Measurements from ENCODE around the gene CLEC14A. TPM values are rescaled to one million over a fixed set of nuclear protein-coding genes. Genes with fewer than 3 reads are reported as not detected.

Gene CLEC14A, protein sequence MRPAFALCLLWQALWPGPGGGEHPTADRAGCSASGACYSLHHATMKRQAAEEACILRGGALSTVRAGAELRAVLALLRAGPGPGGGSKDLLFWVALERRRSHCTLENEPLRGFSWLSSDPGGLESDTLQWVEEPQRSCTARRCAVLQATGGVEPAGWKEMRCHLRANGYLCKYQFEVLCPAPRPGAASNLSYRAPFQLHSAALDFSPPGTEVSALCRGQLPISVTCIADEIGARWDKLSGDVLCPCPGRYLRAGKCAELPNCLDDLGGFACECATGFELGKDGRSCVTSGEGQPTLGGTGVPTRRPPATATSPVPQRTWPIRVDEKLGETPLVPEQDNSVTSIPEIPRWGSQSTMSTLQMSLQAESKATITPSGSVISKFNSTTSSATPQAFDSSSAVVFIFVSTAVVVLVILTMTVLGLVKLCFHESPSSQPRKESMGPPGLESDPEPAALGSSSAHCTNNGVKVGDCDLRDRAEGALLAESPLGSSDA
- total RNA-seq: 10 to 100 TPM; 11.9 to 25.6 (median 24.8) TPM

DNA sequence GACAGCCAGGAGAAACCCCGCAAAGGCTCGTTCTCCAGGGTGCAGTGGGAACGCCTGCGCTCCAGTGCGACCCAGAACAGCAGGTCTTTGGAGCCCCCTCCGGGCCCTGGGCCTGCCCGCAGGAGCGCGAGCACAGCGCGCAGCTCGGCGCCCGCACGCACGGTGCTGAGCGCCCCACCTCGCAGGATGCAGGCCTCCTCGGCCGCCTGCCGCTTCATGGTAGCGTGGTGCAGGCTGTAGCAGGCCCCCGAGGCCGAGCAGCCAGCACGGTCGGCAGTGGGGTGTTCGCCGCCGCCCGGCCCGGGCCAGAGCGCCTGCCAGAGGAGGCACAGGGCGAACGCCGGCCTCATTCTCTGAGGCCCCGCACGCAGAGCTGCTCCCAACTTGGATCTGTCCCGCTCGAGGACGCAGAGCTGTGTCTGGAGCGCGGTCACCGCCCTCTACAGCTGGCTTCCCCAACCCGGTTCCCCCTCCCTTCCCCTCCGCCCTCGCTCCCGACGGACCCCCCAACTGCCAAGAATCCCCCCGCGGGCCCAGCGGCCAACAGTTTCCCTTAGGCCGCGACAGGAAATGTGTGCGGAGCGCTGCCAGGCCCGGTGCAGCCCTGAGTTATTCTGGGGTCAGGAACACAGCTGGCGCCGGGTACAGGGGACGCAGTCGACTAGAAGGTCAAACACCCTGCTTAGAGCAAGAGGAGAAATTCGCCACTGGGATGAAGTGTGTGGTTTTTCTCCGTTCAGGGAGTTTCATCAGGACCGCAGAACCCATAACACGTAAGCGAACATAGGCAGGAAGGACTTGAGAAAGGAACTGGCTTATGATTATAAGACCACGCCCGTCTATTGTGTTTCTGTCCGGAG is at the start of gene CLEC14A:
Gene CLEC14A, minus strand, starts transcription at position 421 of the 860 bp plus-strand sequence. Its CDS starts 71 bp downstream, at position 350.
- no peaks in the 10 kb centered on the region for H3K4me1 ChIP-seq
- H3K27ac ChIP-seq: peak within 1 kb of the TSS; percentile 46 to 83
- no peak for TF ChIP-seq POLR2AphosphoS5 (IDR thresholded peaks at IDR 0.05)
- H3K36me3 ChIP-seq: no peaks in the 10 kb centered on the region
- intact Hi-C loops (cut with DNase I; ENCODE audit: low total_unique reads): loop anchor here (5.0 kb wide), 1 partner anchor 409 kb away; no protein-coding TSS in a partner anchor
- DNase-seq (ENCODE audit: low spot score in 2 of 2): peak in 1 of 2 donors; percentile 53
- H3K27me3 ChIP-seq: peaks cover 5 to 21% of the 10 kb centered on the region in 2 donors
- no peaks in the 10 kb centered on the region for H3K9me3 ChIP-seq
- peak within 1 kb of the TSS; percentile 45 to 64 (median 47) for H3K4me3 ChIP-seq

DNA sequence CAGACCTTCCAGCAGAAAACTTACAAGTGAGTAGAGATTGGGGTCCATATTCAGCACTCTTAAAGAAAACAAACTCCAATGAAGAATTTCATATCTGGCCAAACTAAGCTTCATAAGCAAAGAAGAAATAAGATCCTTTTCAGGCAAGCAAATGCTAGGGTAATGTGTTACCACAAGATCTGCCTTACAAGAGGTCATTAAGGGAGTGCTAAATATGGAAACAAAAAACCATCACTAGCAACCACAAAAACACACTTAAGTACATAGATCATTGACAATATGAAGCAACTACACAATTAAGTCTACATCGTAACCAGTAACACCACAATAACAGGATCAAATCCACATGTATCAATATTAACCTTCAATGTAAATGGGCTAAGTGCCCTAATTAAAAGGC is 47.1 kb upstream of the CLEC14A start:
- H3K36me3 ChIP-seq: no peaks in the 10 kb centered on the region
- no peak overlapping the region for H3K4me3 ChIP-seq
- no peak for DNase-seq (ENCODE audit: low spot score in 2 of 2)
- H3K9me3 ChIP-seq: peaks cover 0 to 6% of the 10 kb centered on the region in 2 donors
- intact Hi-C loops (cut with DNase I; ENCODE audit: low total_unique reads): no loop called here
- H3K27me3 ChIP-seq: no peaks in the 10 kb centered on the region
- H3K4me1 ChIP-seq: no peaks in the 10 kb centered on the region
- H3K27ac ChIP-seq: no peak overlapping the region
- TF ChIP-seq POLR2A (IDR thresholded peaks at IDR 0.05): no peak
- TF ChIP-seq, protein P1, sequence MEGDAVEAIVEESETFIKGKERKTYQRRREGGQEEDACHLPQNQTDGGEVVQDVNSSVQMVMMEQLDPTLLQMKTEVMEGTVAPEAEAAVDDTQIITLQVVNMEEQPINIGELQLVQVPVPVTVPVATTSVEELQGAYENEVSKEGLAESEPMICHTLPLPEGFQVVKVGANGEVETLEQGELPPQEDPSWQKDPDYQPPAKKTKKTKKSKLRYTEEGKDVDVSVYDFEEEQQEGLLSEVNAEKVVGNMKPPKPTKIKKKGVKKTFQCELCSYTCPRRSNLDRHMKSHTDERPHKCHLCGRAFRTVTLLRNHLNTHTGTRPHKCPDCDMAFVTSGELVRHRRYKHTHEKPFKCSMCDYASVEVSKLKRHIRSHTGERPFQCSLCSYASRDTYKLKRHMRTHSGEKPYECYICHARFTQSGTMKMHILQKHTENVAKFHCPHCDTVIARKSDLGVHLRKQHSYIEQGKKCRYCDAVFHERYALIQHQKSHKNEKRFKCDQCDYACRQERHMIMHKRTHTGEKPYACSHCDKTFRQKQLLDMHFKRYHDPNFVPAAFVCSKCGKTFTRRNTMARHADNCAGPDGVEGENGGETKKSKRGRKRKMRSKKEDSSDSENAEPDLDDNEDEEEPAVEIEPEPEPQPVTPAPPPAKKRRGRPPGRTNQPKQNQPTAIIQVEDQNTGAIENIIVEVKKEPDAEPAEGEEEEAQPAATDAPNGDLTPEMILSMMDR (IDR thresholded peaks at IDR 0.05): no peak
- no peak for TF ChIP-seq POLR2AphosphoS5 (IDR thresholded peaks at IDR 0.05)

DNA sequence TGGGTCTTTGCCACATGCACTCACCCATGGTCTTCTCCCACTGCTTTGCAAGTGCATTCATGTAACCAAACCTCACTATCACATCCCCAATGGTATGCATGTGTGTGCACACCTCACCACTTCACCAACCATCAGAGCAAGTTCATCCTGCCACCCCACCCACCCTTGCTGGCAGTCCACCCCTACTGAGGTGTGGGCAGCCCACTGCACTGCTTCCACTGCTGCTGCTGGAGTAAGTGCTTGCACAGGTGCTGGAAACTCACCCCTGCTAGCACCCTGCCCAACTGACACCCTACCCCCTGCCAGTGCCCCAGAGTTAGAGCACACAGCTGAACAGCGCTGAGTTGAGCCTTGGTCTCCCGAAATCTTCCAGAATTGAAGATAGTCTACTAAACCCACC is 46.1 kb upstream of the CLEC14A start:
- Histone ChIP-seq H3K4me3 (no peak overlapping the region), H3K27ac (no peak overlapping the region), H3K4me1 (no peaks in the 10 kb centered on the region), H3K27me3 (no peaks in the 10 kb centered on the region), H3K9me3 (peaks cover 0 to 6% of the 10 kb centered on the region in 2 donors), H3K36me3 (no peaks in the 10 kb centered on the region)
- intact Hi-C loops (cut with DNase I; ENCODE audit: low total_unique reads): no loop called here
- TF ChIP-seq POLR2A (IDR thresholded peaks at IDR 0.05) (no peak), POLR2AphosphoS5 (IDR thresholded peaks at IDR 0.05) (no peak)
- TF ChIP-seq, protein P1 (IDR thresholded peaks at IDR 0.05): no peak
- DNase-seq (ENCODE audit: low spot score in 2 of 2): no peak

DNA sequence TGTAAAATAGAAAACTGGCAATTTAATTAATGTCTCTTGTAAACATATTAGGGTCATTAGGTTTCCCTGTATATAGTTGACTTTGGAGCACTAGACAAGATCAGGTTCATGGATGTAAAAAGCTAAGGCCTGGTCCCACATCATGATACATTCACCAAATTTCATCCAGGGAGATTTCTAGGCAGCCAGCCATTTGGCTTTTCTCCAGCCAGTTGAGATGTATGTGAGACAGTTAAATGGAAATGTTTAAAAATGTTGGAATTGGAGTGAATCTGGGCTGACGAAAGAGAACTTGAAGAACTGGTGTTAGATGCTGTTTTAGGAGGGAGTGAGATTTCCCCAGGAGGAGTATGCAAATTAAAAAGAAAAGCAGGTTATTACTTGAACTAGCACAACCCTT is 41.8 kb upstream of the CLEC14A start:
- H3K9me3 ChIP-seq: no peaks in the 10 kb centered on the region
- H3K4me1 ChIP-seq: no peaks in the 10 kb centered on the region
- H3K36me3 ChIP-seq: no peaks in the 10 kb centered on the region
- no peaks in the 10 kb centered on the region for H3K27me3 ChIP-seq
- H3K27ac ChIP-seq: no peak overlapping the region
- no peak overlapping the region for H3K4me3 ChIP-seq
- intact Hi-C loops (cut with DNase I; ENCODE audit: low total_unique reads): no loop called here
- no peak for DNase-seq (ENCODE audit: low spot score in 2 of 2)
- TF ChIP-seq, protein P1 (IDR thresholded peaks at IDR 0.05): no peak
- TF ChIP-seq POLR2A (IDR thresholded peaks at IDR 0.05) (no peak), POLR2AphosphoS5 (IDR thresholded peaks at IDR 0.05) (no peak)

DNA sequence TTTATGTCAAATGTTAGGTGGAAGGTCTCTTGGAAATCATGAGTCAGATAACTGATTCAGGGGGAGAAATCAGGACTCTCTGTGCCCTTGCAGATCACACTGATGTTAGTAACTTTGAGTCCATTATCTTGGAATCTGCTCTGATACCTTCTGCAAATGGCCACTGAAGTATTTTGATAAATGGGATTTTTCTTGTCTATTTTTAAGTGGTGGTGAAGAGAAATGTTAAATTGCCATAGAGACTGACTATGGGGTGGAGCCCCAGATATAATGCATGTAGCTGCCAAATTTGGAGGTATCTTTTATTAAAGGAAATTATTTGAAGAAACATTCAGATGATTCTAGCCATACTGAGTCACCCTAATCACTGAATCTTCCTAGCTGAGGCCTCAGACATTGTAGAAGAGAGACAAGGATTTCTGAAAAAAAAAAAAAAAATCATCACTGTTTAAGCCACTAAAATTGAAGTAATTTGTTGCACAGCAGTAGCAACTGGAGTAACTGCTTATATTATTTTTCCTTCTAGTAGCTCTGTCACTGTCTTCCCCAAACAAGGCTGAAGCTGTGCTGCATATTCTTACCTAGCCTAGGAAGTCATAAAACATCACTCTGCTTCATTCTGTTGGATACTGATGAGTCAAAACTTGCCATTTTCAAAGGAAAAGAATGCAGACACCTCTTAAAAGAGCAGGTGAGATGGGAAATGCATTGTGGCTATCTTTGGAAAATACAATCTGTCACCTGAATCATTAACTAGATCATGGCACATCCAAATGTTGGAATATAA is 36.0 kb upstream of the CLEC14A start:
- no peaks in the 10 kb centered on the region for H3K4me1 ChIP-seq
- intact Hi-C loops (cut with DNase I; ENCODE audit: low total_unique reads): no loop called here
- no peaks in the 10 kb centered on the region for H3K27me3 ChIP-seq
- no peak for DNase-seq (ENCODE audit: low spot score in 2 of 2)
- no peaks in the 10 kb centered on the region for H3K9me3 ChIP-seq
- H3K36me3 ChIP-seq: no peaks in the 10 kb centered on the region
- H3K27ac ChIP-seq: no peak overlapping the region
- TF ChIP-seq POLR2AphosphoS5 (IDR thresholded peaks at IDR 0.05): no peak
- TF ChIP-seq, protein P1 (IDR thresholded peaks at IDR 0.05): no peak
- H3K4me3 ChIP-seq: no peak overlapping the region

Measured in breast epithelium (tissue), 4 donors.